C4-2B (cell line): ENCODE data around the gene MAGI2.

Experiments
- CTCF ChIP-seq: fragments of 450-650 bp; conservative IDR thresholded peaks from 2 replicates; pipeline ENCODE4 v1.5.1; 2017; ENCODE audit warnings: mild to moderate bottlenecking
- ZFX ChIP-seq: fragments of 450-650 bp; IDR thresholded peaks from 2 replicates; pipeline ENCODE4 v1.6.1; 2017

GRCh38 chr7:78212476-78213060 is 1240.9 kb downstream of the MAGI2 start:
- TF ChIP-seq CTCF (no peak), ZFX (no peak)
